ENCODE measurements around the gene C7orf57. TPM values are rescaled to one million over a fixed set of nuclear protein-coding genes. Genes with fewer than 3 reads are reported as not detected.

C7orf57 gene
- total and polyA plus RNA-seq, 2 experiments from 2014 or later = 0.42 to 2.1 TPM

DNA sequence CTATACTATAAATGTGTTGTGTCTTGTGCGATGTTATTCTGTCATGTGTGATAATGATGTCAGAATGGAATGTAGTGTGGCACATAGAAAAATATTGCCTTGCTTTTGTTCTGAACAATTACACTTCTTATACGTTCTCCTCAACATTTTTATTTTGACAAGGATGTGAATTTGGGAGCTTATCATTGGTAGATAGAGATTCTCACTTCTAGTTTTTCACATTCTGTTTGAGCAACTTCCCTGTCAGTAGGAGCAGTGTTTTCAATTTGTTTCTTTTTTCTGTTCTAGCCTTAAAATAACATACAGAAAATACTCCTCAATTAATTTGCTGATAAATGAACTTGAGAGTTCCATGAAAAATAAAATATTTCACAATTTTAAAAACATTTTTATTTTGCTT, 24.0 kb upstream of the C7orf57 start (continued):
- TF ChIP-seq, protein P1, sequence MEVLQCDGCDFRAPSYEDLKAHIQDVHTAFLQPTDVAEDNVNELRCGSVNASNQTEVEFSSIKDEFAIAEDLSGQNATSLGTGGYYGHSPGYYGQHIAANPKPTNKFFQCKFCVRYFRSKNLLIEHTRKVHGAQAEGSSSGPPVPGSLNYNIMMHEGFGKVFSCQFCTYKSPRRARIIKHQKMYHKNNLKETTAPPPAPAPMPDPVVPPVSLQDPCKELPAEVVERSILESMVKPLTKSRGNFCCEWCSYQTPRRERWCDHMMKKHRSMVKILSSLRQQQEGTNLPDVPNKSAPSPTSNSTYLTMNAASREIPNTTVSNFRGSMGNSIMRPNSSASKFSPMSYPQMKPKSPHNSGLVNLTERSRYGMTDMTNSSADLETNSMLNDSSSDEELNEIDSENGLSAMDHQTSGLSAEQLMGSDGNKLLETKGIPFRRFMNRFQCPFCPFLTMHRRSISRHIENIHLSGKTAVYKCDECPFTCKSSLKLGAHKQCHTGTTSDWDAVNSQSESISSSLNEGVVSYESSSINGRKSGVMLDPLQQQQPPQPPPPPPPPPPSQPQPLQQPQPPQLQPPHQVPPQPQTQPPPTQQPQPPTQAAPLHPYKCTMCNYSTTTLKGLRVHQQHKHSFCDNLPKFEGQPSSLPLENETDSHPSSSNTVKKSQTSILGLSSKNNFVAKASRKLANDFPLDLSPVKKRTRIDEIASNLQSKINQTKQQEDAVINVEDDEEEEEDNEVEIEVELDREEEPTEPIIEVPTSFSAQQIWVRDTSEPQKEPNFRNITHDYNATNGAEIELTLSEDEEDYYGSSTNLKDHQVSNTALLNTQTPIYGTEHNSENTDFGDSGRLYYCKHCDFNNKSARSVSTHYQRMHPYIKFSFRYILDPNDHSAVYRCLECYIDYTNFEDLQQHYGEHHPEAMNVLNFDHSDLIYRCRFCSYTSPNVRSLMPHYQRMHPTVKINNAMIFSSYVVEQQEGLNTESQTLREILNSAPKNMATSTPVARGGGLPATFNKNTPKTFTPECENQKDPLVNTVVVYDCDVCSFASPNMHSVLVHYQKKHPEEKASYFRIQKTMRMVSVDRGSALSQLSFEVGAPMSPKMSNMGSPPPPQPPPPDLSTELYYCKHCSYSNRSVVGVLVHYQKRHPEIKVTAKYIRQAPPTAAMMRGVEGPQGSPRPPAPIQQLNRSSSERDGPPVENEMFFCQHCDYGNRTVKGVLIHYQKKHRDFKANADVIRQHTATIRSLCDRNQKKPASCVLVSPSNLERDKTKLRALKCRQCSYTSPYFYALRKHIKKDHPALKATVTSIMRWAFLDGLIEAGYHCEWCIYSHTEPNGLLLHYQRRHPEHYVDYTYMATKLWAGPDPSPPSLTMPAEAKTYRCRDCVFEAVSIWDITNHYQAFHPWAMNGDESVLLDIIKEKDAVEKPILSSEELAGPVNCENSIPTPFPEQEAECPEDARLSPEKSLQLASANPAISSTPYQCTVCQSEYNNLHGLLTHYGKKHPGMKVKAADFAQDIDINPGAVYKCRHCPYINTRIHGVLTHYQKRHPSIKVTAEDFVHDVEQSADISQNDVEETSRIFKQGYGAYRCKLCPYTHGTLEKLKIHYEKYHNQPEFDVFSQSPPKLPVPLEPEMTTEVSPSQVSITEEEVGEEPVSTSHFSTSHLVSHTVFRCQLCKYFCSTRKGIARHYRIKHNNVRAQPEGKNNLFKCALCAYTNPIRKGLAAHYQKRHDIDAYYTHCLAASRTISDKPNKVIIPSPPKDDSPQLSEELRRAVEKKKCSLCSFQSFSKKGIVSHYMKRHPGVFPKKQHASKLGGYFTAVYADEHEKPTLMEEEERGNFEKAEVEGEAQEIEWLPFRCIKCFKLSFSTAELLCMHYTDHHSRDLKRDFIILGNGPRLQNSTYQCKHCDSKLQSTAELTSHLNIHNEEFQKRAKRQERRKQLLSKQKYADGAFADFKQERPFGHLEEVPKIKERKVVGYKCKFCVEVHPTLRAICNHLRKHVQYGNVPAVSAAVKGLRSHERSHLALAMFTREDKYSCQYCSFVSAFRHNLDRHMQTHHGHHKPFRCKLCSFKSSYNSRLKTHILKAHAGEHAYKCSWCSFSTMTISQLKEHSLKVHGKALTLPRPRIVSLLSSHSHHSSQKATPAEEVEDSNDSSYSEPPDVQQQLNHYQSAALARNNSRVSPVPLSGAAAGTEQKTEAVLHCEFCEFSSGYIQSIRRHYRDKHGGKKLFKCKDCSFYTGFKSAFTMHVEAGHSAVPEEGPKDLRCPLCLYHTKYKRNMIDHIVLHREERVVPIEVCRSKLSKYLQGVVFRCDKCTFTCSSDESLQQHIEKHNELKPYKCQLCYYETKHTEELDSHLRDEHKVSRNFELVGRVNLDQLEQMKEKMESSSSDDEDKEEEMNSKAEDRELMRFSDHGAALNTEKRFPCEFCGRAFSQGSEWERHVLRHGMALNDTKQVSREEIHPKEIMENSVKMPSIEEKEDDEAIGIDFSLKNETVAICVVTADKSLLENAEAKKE (CRISPR knock-in tag; IDR thresholded peaks at IDR 0.05) = no peak
- no peak for TF ChIP-seq EZH2 (IDR thresholded peaks at IDR 0.05; ENCODE audit: low read depth, unreplicated experiment)
- TF ChIP-seq STAT1 (IDR thresholded peaks at IDR 0.05; ENCODE audit: unreplicated experiment) = no peak
- TF ChIP-seq JUNB (IDR thresholded peaks at IDR 0.05; ENCODE audit: unreplicated experiment) = no peak

DNA sequence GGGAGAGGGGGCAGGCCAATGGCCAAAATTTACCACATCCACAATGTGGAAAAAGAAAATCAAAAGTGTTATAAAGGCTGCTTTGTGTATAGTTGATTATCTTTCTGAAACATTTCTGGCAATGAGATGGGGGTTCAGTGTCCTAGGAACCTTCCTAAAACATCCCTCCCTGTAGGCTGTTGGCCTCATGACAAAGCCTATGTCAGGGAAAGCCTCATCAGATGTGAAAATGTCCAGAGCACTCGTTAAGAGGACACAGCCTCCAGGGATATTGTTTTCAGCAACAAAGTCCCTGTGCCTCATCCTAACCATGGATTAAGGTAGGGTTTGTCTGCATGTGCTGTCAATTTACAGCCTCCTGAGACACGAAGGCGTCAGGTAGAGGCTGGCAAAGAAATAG, 23.4 kb upstream of the C7orf57 start:
- no peaks in the 10 kb centered on the region; the same call in 2 of the 3 replicates for H3K9me3 Mint-ChIP-seq
- H3K27me3 Mint-ChIP-seq (ENCODE audit: insufficient read depth, low read depth, poor library complexity) = no peaks in the 10 kb centered on the region
- Histone ChIP-seq H4K20me1 (replicated peaks; ENCODE audit: insufficient read depth) (no peaks in the 10 kb centered on the region), H3K79me2 (replicated peaks; ENCODE audit: insufficient read depth) (no peaks in the 10 kb centered on the region), H3K36me3 (ENCODE audit: insufficient read depth) (no peaks in the 10 kb centered on the region), H3K4me3 (no peak overlapping the region), H3K27me3 (ENCODE audit: insufficient read depth) (no peaks in the 10 kb centered on the region), H3K4me2 (no peak overlapping the region), H3K9me2 (ENCODE audit: insufficient read depth) (peaks cover 11% of the 10 kb centered on the region; the same call in 1 of the 2 replicates), H3K27ac (ENCODE audit: low read depth) (no peak overlapping the region), H3K4me1 (ENCODE audit: insufficient read depth) (no peaks in the 10 kb centered on the region), H3F3A (replicated peaks; ENCODE audit: low read depth) (no peaks in the 10 kb centered on the region), H2AFZ (no peak overlapping the region)
- no peak overlapping the region for H3K4me3 Mint-ChIP-seq
- H3K27ac Mint-ChIP-seq = no peak overlapping the region
- ATAC-seq = no peak
- no peaks in the 10 kb centered on the region for H3K4me1 Mint-ChIP-seq
- no peak for DNase-seq (ENCODE audit: low spot score)
- no peaks in the 10 kb centered on the region for H3K36me3 Mint-ChIP-seq (ENCODE audit: low read depth)
- TF ChIP-seq, protein P1 (CRISPR knock-in tag; IDR thresholded peaks at IDR 0.05) = no peak
- TF ChIP-seq ZNF331 (CRISPR knock-in tag; IDR thresholded peaks at IDR 0.05; ENCODE audit: low read depth) (no peak), CREB1 (CRISPR knock-in tag; IDR thresholded peaks at IDR 0.05; ENCODE audit: low read depth) (no peak), ZNF114 (CRISPR knock-in tag; IDR thresholded peaks at IDR 0.05) (no peak), POLR2AphosphoS5 (IDR thresholded peaks at IDR 0.05; ENCODE audit: low read depth) (no peak)
- TF ChIP-seq, protein P2, sequence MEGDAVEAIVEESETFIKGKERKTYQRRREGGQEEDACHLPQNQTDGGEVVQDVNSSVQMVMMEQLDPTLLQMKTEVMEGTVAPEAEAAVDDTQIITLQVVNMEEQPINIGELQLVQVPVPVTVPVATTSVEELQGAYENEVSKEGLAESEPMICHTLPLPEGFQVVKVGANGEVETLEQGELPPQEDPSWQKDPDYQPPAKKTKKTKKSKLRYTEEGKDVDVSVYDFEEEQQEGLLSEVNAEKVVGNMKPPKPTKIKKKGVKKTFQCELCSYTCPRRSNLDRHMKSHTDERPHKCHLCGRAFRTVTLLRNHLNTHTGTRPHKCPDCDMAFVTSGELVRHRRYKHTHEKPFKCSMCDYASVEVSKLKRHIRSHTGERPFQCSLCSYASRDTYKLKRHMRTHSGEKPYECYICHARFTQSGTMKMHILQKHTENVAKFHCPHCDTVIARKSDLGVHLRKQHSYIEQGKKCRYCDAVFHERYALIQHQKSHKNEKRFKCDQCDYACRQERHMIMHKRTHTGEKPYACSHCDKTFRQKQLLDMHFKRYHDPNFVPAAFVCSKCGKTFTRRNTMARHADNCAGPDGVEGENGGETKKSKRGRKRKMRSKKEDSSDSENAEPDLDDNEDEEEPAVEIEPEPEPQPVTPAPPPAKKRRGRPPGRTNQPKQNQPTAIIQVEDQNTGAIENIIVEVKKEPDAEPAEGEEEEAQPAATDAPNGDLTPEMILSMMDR (conservative IDR thresholded peaks at IDR 0.05; ENCODE audit: low read depth in 2 of 2) = no peak
